Ovary (tissue), 1 donor: ENCODE data around the gene DEPDC1B.

Experiments used
- EP300 ChIP-seq: sonication (generic); formaldehyde crosslinking; IDR thresholded peaks from one replicate; pipeline ENCODE4 v1.6.1; 2017; ENCODE audit warnings: antibody characterized with exemption
- POLR2A ChIP-seq: fragments of 450-650 bp; IDR thresholded peaks from one replicate; pipeline ENCODE4 v1.6.1; 2017; ENCODE audit warnings: antibody characterized with exemption, mild to moderate bottlenecking, moderate library complexity

GRCh38 chr5:60594715-60595477, 105.1 kb downstream of the DEPDC1B start:
- no peak for TF ChIP-seq POLR2A
- TF ChIP-seq EP300 = no peak
